Measurements from ENCODE around the gene GPC5.
A peak's percentile ranks its signal among the peaks of the same experiment; 100 is the strongest.
"Not testable (repeated sequence)": the region's sequence is repeated elsewhere in the genome, so short reads cannot be mapped to it uniquely, and the experiment has no call there.

GPC5 gene

GRCh38 chr13:91369441-91369831, 29.0 kb upstream of the GPC5 start:
- DNase-seq (ENCODE audit: low spot score): peak; percentile 64

- DNase-seq (ENCODE audit: low spot score): no peak
Measured at GRCh38 chr13:91370501-91370900, 27.9 kb upstream of the GPC5 start.

- DNase-seq (ENCODE audit: low spot score): no peak
Measured at GRCh38 chr13:91372911-91373310, 25.5 kb upstream of the GPC5 start.

- peak; percentile 26 for DNase-seq (ENCODE audit: low spot score)
Measured at GRCh38 chr13:91375116-91375729, 23.2 kb upstream of the GPC5 start.

GRCh38 chr13:91381371-91381770, 17.1 kb upstream of the GPC5 start:
- DNase-seq (ENCODE audit: low spot score): peak; percentile 14

- no peak for DNase-seq (ENCODE audit: low spot score)
Measured at GRCh38 chr13:91383836-91384235, 14.6 kb upstream of the GPC5 start.

- DNase-seq (ENCODE audit: low spot score): no peak
Measured at GRCh38 chr13:91384896-91385295, 13.5 kb upstream of the GPC5 start.

- DNase-seq (ENCODE audit: low spot score): no peak
Measured at GRCh38 chr13:91389186-91389585, 9.2 kb upstream of the GPC5 start.

- no peak for DNase-seq (ENCODE audit: low spot score)
Measured at GRCh38 chr13:91397595-91397994, 826 bp upstream of the GPC5 start.

- no peak for DNase-seq (ENCODE audit: low spot score)
Measured at GRCh38 chr13:91399189-91400062, 1.0 kb downstream of the GPC5 start.

- no peak for DNase-seq (ENCODE audit: low spot score)
Measured at GRCh38 chr13:91400063-91400399, 1.6 kb downstream of the GPC5 start.

GRCh38 chr13:91400671-91401070, 2.2 kb downstream of the GPC5 start:
- DNase-seq (ENCODE audit: low spot score): no peak

- no peak for DNase-seq (ENCODE audit: low spot score)
Measured at GRCh38 chr13:91401920-91402319, 3.5 kb downstream of the GPC5 start.

GRCh38 chr13:91405240-91405639, 6.8 kb downstream of the GPC5 start:
- DNase-seq (ENCODE audit: low spot score): no peak

GRCh38 chr13:91406619-91407018, 8.2 kb downstream of the GPC5 start:
- DNase-seq (ENCODE audit: low spot score): peak; percentile 40

- DNase-seq (ENCODE audit: low spot score): no peak
Measured at GRCh38 chr13:91408971-91409370, 10.6 kb downstream of the GPC5 start.

GRCh38 chr13:91416579-91416978, 18.2 kb downstream of the GPC5 start:
- not testable (repeated sequence) for DNase-seq (ENCODE audit: low spot score)

- no peak for DNase-seq (ENCODE audit: low spot score)
Measured at GRCh38 chr13:91417660-91418325, 19.4 kb downstream of the GPC5 start.

- no peak for DNase-seq (ENCODE audit: low spot score)
Measured at GRCh38 chr13:91426913-91427312, 28.5 kb downstream of the GPC5 start.

- not testable (repeated sequence) for DNase-seq (ENCODE audit: low spot score)
Measured at GRCh38 chr13:91438674-91439073, 40.3 kb downstream of the GPC5 start.

- DNase-seq (ENCODE audit: low spot score): no peak
Measured at GRCh38 chr13:91450913-91451312, 52.5 kb downstream of the GPC5 start.

- DNase-seq (ENCODE audit: low spot score): no peak
Measured at GRCh38 chr13:91454666-91455065, 56.2 kb downstream of the GPC5 start.

GRCh38 chr13:91456837-91457236, 58.4 kb downstream of the GPC5 start:
- DNase-seq (ENCODE audit: low spot score): no peak

All from kidney tubule cell (primary cell).